ENCODE data around the gene TPGS2. TPM values are rescaled to one million over a fixed set of nuclear protein-coding genes. Genes with fewer than 3 reads are reported as not detected.
A peak's percentile ranks its signal among the peaks of the same experiment; 100 is the strongest.

Gene TPGS2
- polyA plus RNA-seq, 1 donor from 2014 or later, result 217 TPM

DNA sequence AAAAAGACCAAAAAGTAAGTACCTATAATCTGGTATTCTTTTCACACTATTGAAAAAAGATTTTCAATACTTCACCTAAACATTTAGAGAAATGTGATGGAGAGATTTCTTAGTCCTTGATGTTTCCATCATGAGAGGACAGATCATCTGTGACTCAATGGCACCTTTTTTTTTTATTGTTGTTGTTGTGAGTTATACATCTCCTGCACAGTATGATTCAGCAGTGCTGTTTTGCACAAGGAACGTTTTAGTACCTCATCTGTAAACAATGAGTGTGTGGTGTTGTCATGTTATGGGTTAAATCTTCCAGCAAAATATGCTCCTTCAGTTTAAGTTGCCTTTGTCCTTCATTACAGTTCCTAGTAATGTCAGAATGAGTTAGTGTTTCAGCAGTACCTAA lies 2.3 kb upstream of the TPGS2 start:
- Histone ChIP-seq H4K20me1 (ENCODE audit: insufficient read depth) (no peaks in the 10 kb centered on the region), H3K27ac (ENCODE audit: low read length) (no peak overlapping the region), H3K9ac (ENCODE audit: low read length) (no peak overlapping the region), H3K27me3 (ENCODE audit: insufficient read depth, low read depth, low read length) (no peaks in the 10 kb centered on the region), H3K9me2 (ENCODE audit: insufficient read depth, low read length) (no peaks in the 10 kb centered on the region), H3K4me3 (ENCODE audit: low read length) (peak overlapping the region; percentile 50), H2AFZ (ENCODE audit: low read depth, low read length) (no peak overlapping the region), H3K79me2 (replicated peaks; ENCODE audit: insufficient read depth, low read length) (peaks cover 15% of the 10 kb centered on the region), H3K36me3 (ENCODE audit: insufficient read depth, low read length) (no peaks in the 10 kb centered on the region), H3K4me2 (ENCODE audit: low read length) (peak overlapping the region; percentile 13), H3F3A (ENCODE audit: insufficient read depth, low read length, poor library complexity, severe bottlenecking) (no peaks in the 10 kb centered on the region), H3K9me3 (ENCODE audit: low read length) (no peaks in the 10 kb centered on the region)
- no peak for TF ChIP-seq TAF1 (IDR thresholded peaks at IDR 0.05; ENCODE audit: low read depth)

DNA sequence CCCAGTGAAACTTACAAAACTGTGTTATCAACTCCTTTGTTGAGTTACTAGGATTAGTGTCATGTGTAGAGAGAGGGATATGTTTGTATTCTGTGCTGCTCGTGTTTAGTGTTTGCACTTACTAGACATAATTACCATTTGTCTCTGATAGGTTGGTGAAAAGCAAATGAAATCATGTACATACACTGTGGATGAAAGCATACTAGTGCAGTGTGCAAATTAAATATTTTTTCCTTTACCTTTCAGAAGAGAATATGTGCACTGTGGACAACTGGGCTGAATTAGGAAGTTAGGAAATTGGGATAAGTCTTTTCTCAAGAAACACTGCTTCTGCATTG lies 1.3 kb upstream of the TPGS2 start:
- Histone ChIP-seq H3K9ac (ENCODE audit: low read length) (no peak overlapping the region), H3K4me2 (ENCODE audit: low read length) (peak overlapping the region; percentile 49), H3K79me2 (replicated peaks; ENCODE audit: insufficient read depth, low read length) (peaks cover 23% of the 10 kb centered on the region), H3K9me2 (ENCODE audit: insufficient read depth, low read length) (no peaks in the 10 kb centered on the region), H2AFZ (ENCODE audit: low read depth, low read length) (no peak overlapping the region), H4K20me1 (ENCODE audit: insufficient read depth) (no peaks in the 10 kb centered on the region), H3K27ac (ENCODE audit: low read length) (no peak overlapping the region), H3K9me3 (ENCODE audit: low read length) (no peaks in the 10 kb centered on the region), H3K4me3 (ENCODE audit: low read length) (peak overlapping the region; percentile 80), H3K27me3 (ENCODE audit: insufficient read depth, low read depth, low read length) (no peaks in the 10 kb centered on the region), H3F3A (ENCODE audit: insufficient read depth, low read length, poor library complexity, severe bottlenecking) (no peaks in the 10 kb centered on the region), H3K36me3 (ENCODE audit: insufficient read depth, low read length) (no peaks in the 10 kb centered on the region)
- TF ChIP-seq, protein P1, sequence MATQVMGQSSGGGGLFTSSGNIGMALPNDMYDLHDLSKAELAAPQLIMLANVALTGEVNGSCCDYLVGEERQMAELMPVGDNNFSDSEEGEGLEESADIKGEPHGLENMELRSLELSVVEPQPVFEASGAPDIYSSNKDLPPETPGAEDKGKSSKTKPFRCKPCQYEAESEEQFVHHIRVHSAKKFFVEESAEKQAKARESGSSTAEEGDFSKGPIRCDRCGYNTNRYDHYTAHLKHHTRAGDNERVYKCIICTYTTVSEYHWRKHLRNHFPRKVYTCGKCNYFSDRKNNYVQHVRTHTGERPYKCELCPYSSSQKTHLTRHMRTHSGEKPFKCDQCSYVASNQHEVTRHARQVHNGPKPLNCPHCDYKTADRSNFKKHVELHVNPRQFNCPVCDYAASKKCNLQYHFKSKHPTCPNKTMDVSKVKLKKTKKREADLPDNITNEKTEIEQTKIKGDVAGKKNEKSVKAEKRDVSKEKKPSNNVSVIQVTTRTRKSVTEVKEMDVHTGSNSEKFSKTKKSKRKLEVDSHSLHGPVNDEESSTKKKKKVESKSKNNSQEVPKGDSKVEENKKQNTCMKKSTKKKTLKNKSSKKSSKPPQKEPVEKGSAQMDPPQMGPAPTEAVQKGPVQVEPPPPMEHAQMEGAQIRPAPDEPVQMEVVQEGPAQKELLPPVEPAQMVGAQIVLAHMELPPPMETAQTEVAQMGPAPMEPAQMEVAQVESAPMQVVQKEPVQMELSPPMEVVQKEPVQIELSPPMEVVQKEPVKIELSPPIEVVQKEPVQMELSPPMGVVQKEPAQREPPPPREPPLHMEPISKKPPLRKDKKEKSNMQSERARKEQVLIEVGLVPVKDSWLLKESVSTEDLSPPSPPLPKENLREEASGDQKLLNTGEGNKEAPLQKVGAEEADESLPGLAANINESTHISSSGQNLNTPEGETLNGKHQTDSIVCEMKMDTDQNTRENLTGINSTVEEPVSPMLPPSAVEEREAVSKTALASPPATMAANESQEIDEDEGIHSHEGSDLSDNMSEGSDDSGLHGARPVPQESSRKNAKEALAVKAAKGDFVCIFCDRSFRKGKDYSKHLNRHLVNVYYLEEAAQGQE (IDR thresholded peaks at IDR 0.05; ENCODE audit: borderline replicate concordance), result no peak
- TF ChIP-seq EZH2 (IDR thresholded peaks at IDR 0.05; ENCODE audit: borderline replicate concordance, insufficient read depth, low read length, poor library complexity, severe bottlenecking) (no peak), RAD21 (conservative IDR thresholded peaks at IDR 0.05) (no peak), EP300 (conservative IDR thresholded peaks at IDR 0.05; ENCODE audit: poor library complexity, severe bottlenecking) (no peak), TAF1 (IDR thresholded peaks at IDR 0.05; ENCODE audit: low read depth) (no peak), SMC3 (conservative IDR thresholded peaks at IDR 0.05; ENCODE audit: poor library complexity) (no peak), MXI1 (conservative IDR thresholded peaks at IDR 0.05; ENCODE audit: poor library complexity, severe bottlenecking) (no peak), POLR2AphosphoS5 (IDR thresholded peaks at IDR 0.05) (no peak)
- TF ChIP-seq, protein P2, sequence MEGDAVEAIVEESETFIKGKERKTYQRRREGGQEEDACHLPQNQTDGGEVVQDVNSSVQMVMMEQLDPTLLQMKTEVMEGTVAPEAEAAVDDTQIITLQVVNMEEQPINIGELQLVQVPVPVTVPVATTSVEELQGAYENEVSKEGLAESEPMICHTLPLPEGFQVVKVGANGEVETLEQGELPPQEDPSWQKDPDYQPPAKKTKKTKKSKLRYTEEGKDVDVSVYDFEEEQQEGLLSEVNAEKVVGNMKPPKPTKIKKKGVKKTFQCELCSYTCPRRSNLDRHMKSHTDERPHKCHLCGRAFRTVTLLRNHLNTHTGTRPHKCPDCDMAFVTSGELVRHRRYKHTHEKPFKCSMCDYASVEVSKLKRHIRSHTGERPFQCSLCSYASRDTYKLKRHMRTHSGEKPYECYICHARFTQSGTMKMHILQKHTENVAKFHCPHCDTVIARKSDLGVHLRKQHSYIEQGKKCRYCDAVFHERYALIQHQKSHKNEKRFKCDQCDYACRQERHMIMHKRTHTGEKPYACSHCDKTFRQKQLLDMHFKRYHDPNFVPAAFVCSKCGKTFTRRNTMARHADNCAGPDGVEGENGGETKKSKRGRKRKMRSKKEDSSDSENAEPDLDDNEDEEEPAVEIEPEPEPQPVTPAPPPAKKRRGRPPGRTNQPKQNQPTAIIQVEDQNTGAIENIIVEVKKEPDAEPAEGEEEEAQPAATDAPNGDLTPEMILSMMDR (IDR thresholded peaks at IDR 0.05; ENCODE audit: poor library complexity, severe bottlenecking), result no peak

Data from neural cell (in vitro differentiated cells).